A673 (cell line): ENCODE measurements around the gene TMEM179. TPM values are rescaled to one million over a fixed set of nuclear protein-coding genes. Genes with fewer than 3 reads are reported as not detected.

ENCODE experiments used
- BruUV-seq: library from RNA; stranded (reverse); fragments of 400-500 nt; replicated peaks from 2 replicates; lab custom pipeline; 2021; lab: Mats Ljungman, UMichigan
- CTCF ChIA-PET: fragments of 300-600 bp; sonication (Branson Sonifier 250); formaldehyde crosslinking; loops from one replicate; lab custom pipeline; 2022; ENCODE audit warnings: antibody characterized with exemption; lab: Charles Lee
- POLR2A ChIA-PET: fragments of 300-600 bp; sonication (Branson Sonifier 250); formaldehyde crosslinking; loops from one replicate; lab custom pipeline; 2022; ENCODE audit warnings: antibody characterized with exemption; ENCODE audit not compliant: low non-redundant PET; lab: Charles Lee
- DNase-seq: peaks from one replicate; pipeline ENCODE4 v3.0.0-alpha.2; 2015; ENCODE audit warnings: low spot score
- H3K27ac ChIP-seq: fragments of 200-600 bp; sonication (generic); 2 replicates; pipeline ENCODE4 v1.5.1; 2016; ENCODE audit warnings: mixed run types, low read depth, mild to moderate bottlenecking, mixed read lengths, antibody characterized with exemption, low read length; ENCODE audit not compliant: poor library complexity, severe bottlenecking
- H3K27me3 ChIP-seq: fragments of 200-600 bp; sonication (generic); replicated peaks from 2 replicates; pipeline ENCODE4 v1.6.1; 2017; ENCODE audit warnings: mixed run types, low read depth, mild to moderate bottlenecking, mixed read lengths, antibody characterized with exemption, low read length; ENCODE audit not compliant: insufficient read depth, poor library complexity
- H3K36me3 ChIP-seq: fragments of 200-600 bp; sonication (generic); 2 replicates; pipeline ENCODE4 v1.6.1; 2016; ENCODE audit warnings: mixed run types, mild to moderate bottlenecking, mixed read lengths, antibody characterized with exemption, low read length; ENCODE audit not compliant: insufficient read depth, poor library complexity, severe bottlenecking
- H3K4me1 ChIP-seq: fragments of 200-600 bp; sonication (generic); 2 replicates; pipeline ENCODE4 v1.6.1; 2017; ENCODE audit warnings: mixed run types, mild to moderate bottlenecking, mixed read lengths, antibody characterized with exemption, low read length; ENCODE audit not compliant: insufficient read depth, poor library complexity, severe bottlenecking
- H3K4me3 ChIP-seq: fragments of 200-600 bp; sonication (generic); 2 replicates; pipeline ENCODE4 v1.5.1; 2016; ENCODE audit warnings: low read depth, mixed run types, mild to moderate bottlenecking, mixed read lengths, low read length; ENCODE audit not compliant: poor library complexity, severe bottlenecking
- H3K9me3 ChIP-seq: fragments of 200-600 bp; sonication (generic); 2 replicates; pipeline ENCODE4 v1.6.1; 2016; ENCODE audit warnings: mixed run types, low read depth, mild to moderate bottlenecking, mixed read lengths, antibody characterized with exemption, low read length; ENCODE audit not compliant: poor library complexity, severe bottlenecking
- CTCF ChIP-seq: fragments of 300-800, 200-600 bp; sonication (generic); conservative IDR thresholded peaks from 2 replicates; pipeline ENCODE4 v1.5.1; 2017; ENCODE audit warnings: low read depth, mild to moderate bottlenecking, antibody characterized with exemption, low read length, moderate library complexity, mixed read lengths
- EZH2 ChIP-seq: fragments of 200-600 bp; sonication (generic); IDR thresholded peaks from 2 replicates; pipeline ENCODE4 v1.6.1; 2017; ENCODE audit warnings: borderline replicate concordance, low read depth, mild to moderate bottlenecking, mixed read lengths, antibody characterized with exemption, low read length; ENCODE audit not compliant: poor library complexity, severe bottlenecking
- intact Hi-C: fragments of 100-400 bp; cut with micrococcal nuclease; formaldehyde crosslinking; loops from one replicate; pipeline ENCODE4 v1.10.0; 2022; ENCODE audit not compliant: unreplicated experiment
- total RNA-seq: library from RNA; stranded (reverse); gene quantifications from 2 replicates; pipeline ENCODE4 v1.2.3, GENCODE V29; 2021

TMEM179 gene
- total RNA-seq, 1 experiment from 2014 or later: 0.58 TPM

- no peak overlapping the region for H3K4me3 ChIP-seq
- DNase-seq: no peak
- H3K27me3 ChIP-seq: peaks cover 41% of the 10 kb centered on the region
- ChIA-PET POLR2A (no interaction called here), CTCF (no interaction called here)
- no peaks in the 10 kb centered on the region for H3K4me1 ChIP-seq
- no peaks in the 10 kb centered on the region for H3K36me3 ChIP-seq
- no peaks in the 10 kb centered on the region for H3K9me3 ChIP-seq
- intact Hi-C loops: no loop called here
- TF ChIP-seq CTCF (no peak), EZH2 (no peak)
- no peak overlapping the region for H3K27ac ChIP-seq
- no TSS peak for BruUV-seq
Measured at GRCh38 chr14:104610749-104611310, 6.3 kb upstream of the TMEM179 start.

GRCh38 chr14:104609666-104610065 is 5.1 kb upstream of the TMEM179 start:
- Histone ChIP-seq H3K4me3 (no peak overlapping the region), H3K27ac (no peak overlapping the region), H3K36me3 (no peaks in the 10 kb centered on the region), H3K27me3 (peaks cover 52% of the 10 kb centered on the region), H3K4me1 (no peaks in the 10 kb centered on the region), H3K9me3 (no peaks in the 10 kb centered on the region)
- no TSS peak for BruUV-seq
- intact Hi-C loops: no loop called here
- POLR2A ChIA-PET: no interaction called here
- DNase-seq: no peak
- TF ChIP-seq EZH2: no peak
- no peak for TF ChIP-seq CTCF
- CTCF ChIA-PET: no interaction called here

- H3K4me1 ChIP-seq: no peaks in the 10 kb centered on the region
- no peak overlapping the region for H3K27ac ChIP-seq
- intact Hi-C loops: no loop called here
- POLR2A ChIA-PET: interaction anchor here (0.6 kb wide), 1 partner anchor 807 kb away, joined by 3 read pairs; no protein-coding TSS in a partner anchor
- no peak overlapping the region for H3K4me3 ChIP-seq
- TF ChIP-seq EZH2 (no peak), CTCF (no peak)
- H3K36me3 ChIP-seq: no peaks in the 10 kb centered on the region
- no peaks in the 10 kb centered on the region for H3K9me3 ChIP-seq
- no peak for DNase-seq
- CTCF ChIA-PET: no interaction called here
- H3K27me3 ChIP-seq: peaks cover 57% of the 10 kb centered on the region
- no TSS peak for BruUV-seq
Measured at GRCh38 chr14:104603711-104604401, 716 bp downstream of the TMEM179 start.
